GM19324 (cell line): ENCODE results near the gene ZNF10.

ENCODE experiments used
- ATAC-seq: cut with Tn5 transposase; IDR thresholded peaks from one replicate; pipeline ENCODE4 v1.9.1; 2021; ENCODE audit warnings: mild to moderate bottlenecking, moderate library complexity; ENCODE audit not compliant: unreplicated experiment, low FRiP score

The ZNF10 gene

GRCh38 chr12:133192847-133193246, 62.4 kb downstream of the ZNF10 start:
- no peak for ATAC-seq

DNA sequence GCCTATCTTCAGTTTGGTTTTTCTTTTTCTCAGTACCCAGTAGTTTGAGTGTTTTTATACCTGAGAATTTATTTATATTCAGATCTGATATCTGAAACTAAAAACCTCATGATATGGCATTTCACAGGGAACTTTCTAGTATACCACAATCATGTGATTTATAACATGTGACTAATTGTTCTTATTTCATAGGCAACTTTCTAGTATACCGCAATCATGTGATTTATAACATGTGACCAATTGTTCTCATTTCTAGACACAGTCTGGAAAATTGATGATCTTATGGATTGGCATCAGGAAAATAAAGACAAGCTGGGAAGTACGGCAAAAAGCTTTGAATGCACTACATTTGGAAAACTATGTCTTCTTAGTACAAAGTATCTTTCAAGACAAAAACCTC, 71.5 kb downstream of the ZNF10 start:
- no peak for ATAC-seq

- ATAC-seq: no peak
These were observed 72.3 kb downstream of the ZNF10 start for GRCh38 chr12:133202493-133203343.

- no peak for ATAC-seq
These were observed 73.2 kb downstream of the ZNF10 start for GRCh38 chr12:133203344-133204263.

DNA sequence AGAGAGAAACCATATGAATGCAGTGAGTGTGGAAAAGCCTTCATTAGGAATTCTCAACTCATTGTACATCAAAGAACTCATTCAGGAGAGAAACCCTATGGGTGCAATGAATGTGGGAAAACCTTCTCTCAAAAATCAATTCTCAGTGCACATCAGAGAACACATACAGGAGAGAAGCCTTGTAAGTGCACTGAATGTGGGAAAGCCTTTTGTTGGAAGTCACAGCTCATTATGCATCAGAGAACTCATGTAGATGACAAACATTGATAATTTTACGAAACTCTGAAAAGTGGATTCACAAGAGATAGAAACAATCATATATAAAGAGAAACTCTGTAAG, 73.8 kb downstream of the ZNF10 start:
- ATAC-seq: no peak

DNA sequence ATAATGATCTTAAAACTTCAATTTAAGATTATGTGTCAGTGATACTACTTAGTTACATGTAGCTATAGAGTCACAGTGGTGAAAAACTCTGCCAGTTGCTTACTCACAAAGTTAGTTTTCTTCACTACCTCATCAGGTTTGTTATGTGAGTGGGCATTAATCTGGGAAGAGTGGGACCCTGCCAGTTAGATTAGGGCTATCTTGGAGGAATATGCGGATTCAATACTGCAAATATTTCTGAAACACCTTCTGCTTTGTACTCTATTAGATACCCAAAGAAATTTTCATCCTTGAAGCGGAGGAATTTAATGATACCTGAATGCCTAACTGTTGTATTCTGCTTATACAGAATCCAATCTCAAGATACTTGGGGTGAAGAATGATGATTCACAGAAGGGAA, 76.0 kb downstream of the ZNF10 start:
- no peak for ATAC-seq
